H1 (cell line): ENCODE results near the gene TOMM40.

Experiments used
- EP300 ChIP-seq, 2 experiments: IDR thresholded peaks; 1 replicate in 1 of 2; 2 replicates in 1 of 2; pipeline ENCODE4 v1.6.1; 2011 to 2012; ENCODE audit warnings: low read depth in 2 of 2, low read length in 2 of 2, mild to moderate bottlenecking in 2 of 2, borderline replicate concordance in 1 of 2, inconsistent platforms in 1 of 2, moderate library complexity in 1 of 2
- EZH2 ChIP-seq: fragments of 200-600 bp; sonication (generic); IDR thresholded peaks from 2 replicates; pipeline ENCODE4 v1.7.1; 2012; ENCODE audit warnings: low read depth, mild to moderate bottlenecking, moderate library complexity, low read length, inconsistent platforms; ENCODE audit not compliant: severe bottlenecking
- POLR2A ChIP-seq, 2 experiments: IDR thresholded peaks; 1 replicate in 1 of 2; 2 replicates in 1 of 2; pipeline ENCODE4 v1.6.1; 2011; ENCODE audit warnings: low read depth in 2 of 2, low read length in 2 of 2, mild to moderate bottlenecking in 2 of 2; ENCODE audit errors: control extremely low read depth in 1 of 2
- POLR2AphosphoS5 ChIP-seq: IDR thresholded peaks from 2 replicates; pipeline ENCODE4 v1.6.1; 2011; ENCODE audit warnings: low read depth, low read length
- RAD21 ChIP-seq, 2 experiments: IDR thresholded peaks in 1 of 2; conservative IDR thresholded peaks in 1 of 2; 2 replicates each; pipeline ENCODE4 v1.6.1; 2011; ENCODE audit warnings: low read depth in 2 of 2, low read length in 2 of 2, improper control_type of control experiment in 1 of 2, inconsistent platforms in 1 of 2, mild to moderate bottlenecking in 1 of 2, moderate library complexity in 1 of 2
- SP1 ChIP-seq: IDR thresholded peaks from 2 replicates; pipeline ENCODE4 v1.6.1; 2011; ENCODE audit warnings: low read depth, low read length
- SP4 ChIP-seq: IDR thresholded peaks from 2 replicates; pipeline ENCODE4 v1.6.1; 2012; ENCODE audit warnings: low read length, inconsistent platforms
- TAF1 ChIP-seq: IDR thresholded peaks from 2 replicates; pipeline ENCODE4 v1.6.1; 2011; ENCODE audit warnings: mild to moderate bottlenecking, low read depth, low read length
- YY1 ChIP-seq: IDR thresholded peaks from 2 replicates; pipeline ENCODE4 v1.6.1; 2011; ENCODE audit warnings: low read depth, mild to moderate bottlenecking, low read length
- ZNF274 ChIP-seq: IDR thresholded peaks from 2 replicates; pipeline ENCODE4 v1.7.0; 2012; ENCODE audit warnings: low read length, borderline replicate concordance; ENCODE audit errors: extremely low read depth
- TF ChIP-seq, protein P1 (sequence below): IDR thresholded peaks from 2 replicates; pipeline ENCODE4 v1.6.1; 2011; ENCODE audit warnings: low read length, improper control_type of control experiment
- TF ChIP-seq, protein P2 (sequence below), 3 experiments: IDR thresholded peaks; 1 replicate in 2 of 3; 2 replicates in 1 of 3; pipeline versions ENCODE4 v1.5.1 to v1.6.1; 2011; ENCODE audit warnings: low read length in 3 of 3, mild to moderate bottlenecking in 3 of 3, inconsistent platforms in 2 of 3, low read depth in 1 of 3, moderate library complexity in 1 of 3; ENCODE audit not compliant: insufficient read depth in 1 of 3; ENCODE audit errors: control extremely low read depth in 1 of 3
- TF ChIP-seq, protein P3 (sequence below): IDR thresholded peaks from 2 replicates; pipeline ENCODE4 v1.6.1; 2011; ENCODE audit warnings: low read depth, mild to moderate bottlenecking, low read length; ENCODE audit not compliant: insufficient read depth
- TF ChIP-seq, protein P4 (sequence below): IDR thresholded peaks from 2 replicates; pipeline ENCODE4 v1.6.1; 2012; ENCODE audit warnings: inconsistent platforms

DNA sequence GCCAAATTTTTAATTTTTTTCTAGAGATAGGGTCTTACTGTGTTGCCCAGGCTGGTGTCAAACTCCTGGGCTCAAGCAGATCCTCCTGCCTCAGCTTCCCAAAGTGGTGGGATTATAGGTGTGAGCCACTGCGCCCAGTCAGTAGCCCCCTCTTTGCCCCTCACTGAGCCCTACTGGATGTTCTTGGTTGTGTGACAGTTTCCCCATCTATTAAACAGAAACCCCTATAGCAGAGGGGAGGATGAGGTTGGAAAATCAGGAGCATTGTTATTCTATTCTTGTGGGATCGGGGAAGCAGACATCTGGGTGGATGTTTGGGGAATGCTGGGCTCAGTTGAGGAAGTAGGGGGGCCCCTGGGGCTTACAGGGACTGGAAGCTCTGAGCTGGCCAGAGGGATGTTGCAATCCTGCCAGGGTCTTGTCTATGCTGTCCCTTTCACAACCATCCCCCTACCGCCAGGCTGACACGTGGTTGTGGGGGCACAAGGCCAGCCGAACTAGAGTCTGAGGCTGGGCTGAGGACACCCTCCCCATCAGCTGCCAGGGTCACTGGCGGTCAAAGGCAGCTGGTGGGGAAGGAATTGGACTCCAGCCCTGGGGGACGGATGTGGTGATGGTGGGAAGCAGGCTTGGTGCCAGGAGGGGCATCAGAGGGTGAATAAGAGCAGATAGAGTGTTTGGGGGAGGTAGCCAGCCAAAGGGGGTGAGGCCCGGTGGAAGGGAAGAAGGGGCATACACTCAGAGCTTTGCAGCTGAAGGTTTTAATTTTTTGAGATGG, 34.2 kb downstream of the TOMM40 start:
- TF ChIP-seq, protein P1, sequence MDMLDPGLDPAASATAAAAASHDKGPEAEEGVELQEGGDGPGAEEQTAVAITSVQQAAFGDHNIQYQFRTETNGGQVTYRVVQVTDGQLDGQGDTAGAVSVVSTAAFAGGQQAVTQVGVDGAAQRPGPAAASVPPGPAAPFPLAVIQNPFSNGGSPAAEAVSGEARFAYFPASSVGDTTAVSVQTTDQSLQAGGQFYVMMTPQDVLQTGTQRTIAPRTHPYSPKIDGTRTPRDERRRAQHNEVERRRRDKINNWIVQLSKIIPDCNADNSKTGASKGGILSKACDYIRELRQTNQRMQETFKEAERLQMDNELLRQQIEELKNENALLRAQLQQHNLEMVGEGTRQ = no peak
- TF ChIP-seq, protein P2, sequence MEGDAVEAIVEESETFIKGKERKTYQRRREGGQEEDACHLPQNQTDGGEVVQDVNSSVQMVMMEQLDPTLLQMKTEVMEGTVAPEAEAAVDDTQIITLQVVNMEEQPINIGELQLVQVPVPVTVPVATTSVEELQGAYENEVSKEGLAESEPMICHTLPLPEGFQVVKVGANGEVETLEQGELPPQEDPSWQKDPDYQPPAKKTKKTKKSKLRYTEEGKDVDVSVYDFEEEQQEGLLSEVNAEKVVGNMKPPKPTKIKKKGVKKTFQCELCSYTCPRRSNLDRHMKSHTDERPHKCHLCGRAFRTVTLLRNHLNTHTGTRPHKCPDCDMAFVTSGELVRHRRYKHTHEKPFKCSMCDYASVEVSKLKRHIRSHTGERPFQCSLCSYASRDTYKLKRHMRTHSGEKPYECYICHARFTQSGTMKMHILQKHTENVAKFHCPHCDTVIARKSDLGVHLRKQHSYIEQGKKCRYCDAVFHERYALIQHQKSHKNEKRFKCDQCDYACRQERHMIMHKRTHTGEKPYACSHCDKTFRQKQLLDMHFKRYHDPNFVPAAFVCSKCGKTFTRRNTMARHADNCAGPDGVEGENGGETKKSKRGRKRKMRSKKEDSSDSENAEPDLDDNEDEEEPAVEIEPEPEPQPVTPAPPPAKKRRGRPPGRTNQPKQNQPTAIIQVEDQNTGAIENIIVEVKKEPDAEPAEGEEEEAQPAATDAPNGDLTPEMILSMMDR (IDR thresholded peaks at IDR 0.05; ENCODE audit: control extremely low read depth in 1 of 3, insufficient read depth in 1 of 3, low read depth in 1 of 3, low read length in 3 of 3) = no peak
- TF ChIP-seq POLR2A (IDR thresholded peaks at IDR 0.05; ENCODE audit: control extremely low read depth in 1 of 2, low read depth in 2 of 2, low read length in 2 of 2) (no peak), ZNF274 (no peak), POLR2AphosphoS5 (no peak), YY1 (no peak), TAF1 (no peak), SP4 (no peak), RAD21 (IDR thresholded peaks at IDR 0.05 in 1 of 2, conservative IDR thresholded peaks at IDR 0.05 in 1 of 2; ENCODE audit: low read depth in 2 of 2, low read length in 2 of 2) (no peak), EZH2 (no peak), EP300 (IDR thresholded peaks at IDR 0.05; ENCODE audit: borderline replicate concordance in 1 of 2, low read depth in 2 of 2, low read length in 2 of 2) (no peak), SP1 (no peak)
- TF ChIP-seq, protein P3, sequence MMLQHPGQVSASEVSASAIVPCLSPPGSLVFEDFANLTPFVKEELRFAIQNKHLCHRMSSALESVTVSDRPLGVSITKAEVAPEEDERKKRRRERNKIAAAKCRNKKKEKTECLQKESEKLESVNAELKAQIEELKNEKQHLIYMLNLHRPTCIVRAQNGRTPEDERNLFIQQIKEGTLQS = no peak
- TF ChIP-seq, protein P4, sequence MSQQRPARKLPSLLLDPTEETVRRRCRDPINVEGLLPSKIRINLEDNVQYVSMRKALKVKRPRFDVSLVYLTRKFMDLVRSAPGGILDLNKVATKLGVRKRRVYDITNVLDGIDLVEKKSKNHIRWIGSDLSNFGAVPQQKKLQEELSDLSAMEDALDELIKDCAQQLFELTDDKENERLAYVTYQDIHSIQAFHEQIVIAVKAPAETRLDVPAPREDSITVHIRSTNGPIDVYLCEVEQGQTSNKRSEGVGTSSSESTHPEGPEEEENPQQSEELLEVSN = no peak
